GM23338 (cell line): ENCODE results near the gene KLK2. TPM values are rescaled to one million over a fixed set of nuclear protein-coding genes. Genes with fewer than 3 reads are reported as not detected.

Experiments
- ATAC-seq: fragments of 200-7000 bp; cut with Tn5 transposase; 3 replicates; pipeline ENCODE4 v1.9.1; 2020
- DNase-seq: peaks from one replicate; pipeline ENCODE4 v3.0.0-alpha.2; 2015; ENCODE audit warnings: low spot score
- H2AFZ ChIP-seq: fragments of 200-600 bp; sonication (generic); 2 replicates; pipeline ENCODE4 v1.8.0; 2016; ENCODE audit warnings: antibody characterized with exemption, mild to moderate bottlenecking, moderate library complexity
- H3F3A ChIP-seq: fragments of 200-600 bp; sonication (generic); replicated peaks from 2 replicates; pipeline ENCODE4 v1.8.0; 2017; ENCODE audit warnings: antibody characterized with exemption, mixed run types, low read depth
- H3K27ac ChIP-seq: fragments of 200-600 bp; sonication (generic); 2 replicates; pipeline ENCODE4 v1.6.1; 2016; ENCODE audit warnings: low read depth
- H3K27me3 ChIP-seq: fragments of 200-600 bp; sonication (generic); 2 replicates; pipeline ENCODE4 v1.8.0; 2016; ENCODE audit warnings: mild to moderate bottlenecking, mixed run types, moderate library complexity; ENCODE audit not compliant: insufficient read depth
- H3K36me3 ChIP-seq: fragments of 200-600 bp; sonication (generic); 2 replicates; pipeline ENCODE4 v1.8.0; 2016; ENCODE audit warnings: mild to moderate bottlenecking; ENCODE audit not compliant: insufficient read depth
- H3K4me1 ChIP-seq: fragments of 200-600 bp; sonication (generic); 2 replicates; pipeline ENCODE4 v1.8.0; 2016; ENCODE audit warnings: mild to moderate bottlenecking, moderate library complexity; ENCODE audit not compliant: insufficient read depth
- H3K4me2 ChIP-seq: fragments of 200-600 bp; sonication (generic); 2 replicates; pipeline ENCODE4 v1.7.1; 2017; ENCODE audit warnings: mixed run types
- H3K4me3 ChIP-seq: fragments of 200-600 bp; sonication (generic); 2 replicates; pipeline ENCODE4 v1.6.1; 2016; ENCODE audit warnings: mixed run types
- H3K79me2 ChIP-seq: fragments of 200-600 bp; sonication (generic); replicated peaks from 2 replicates; pipeline ENCODE4 v1.8.0; 2017; ENCODE audit warnings: mild to moderate bottlenecking; ENCODE audit not compliant: insufficient read depth
- H3K9me2 ChIP-seq: fragments of 200-600 bp; sonication (generic); 2 replicates; pipeline ENCODE4 v1.8.0; 2017; ENCODE audit not compliant: insufficient read depth
- H4K20me1 ChIP-seq: fragments of 200-600 bp; sonication (generic); replicated peaks from 2 replicates; pipeline ENCODE4 v1.8.0; 2017; ENCODE audit warnings: mild to moderate bottlenecking; ENCODE audit not compliant: insufficient read depth
- H3K27ac Mint-ChIP-seq: 2 replicates; pipeline ENCODE4 v1.8.0; 2020; ENCODE audit warnings: inconsistent platforms, mild to moderate bottlenecking, moderate library complexity, mixed read lengths
- H3K27me3 Mint-ChIP-seq: 3 replicates; pipeline ENCODE4 v1.8.0; 2022; ENCODE audit warnings: low read depth, mild to moderate bottlenecking, moderate library complexity, mixed read lengths, inconsistent platforms; ENCODE audit not compliant: insufficient read depth, poor library complexity
- H3K36me3 Mint-ChIP-seq: 3 replicates; pipeline ENCODE4 v1.8.0; 2021; ENCODE audit warnings: low read depth, mild to moderate bottlenecking, inconsistent platforms, moderate library complexity, mixed read lengths
- H3K4me1 Mint-ChIP-seq: 3 replicates; pipeline ENCODE4 v1.8.0; 2020; ENCODE audit warnings: mild to moderate bottlenecking, inconsistent platforms, mixed read lengths
- H3K4me3 Mint-ChIP-seq: 3 replicates; pipeline ENCODE4 v1.8.0; 2021; ENCODE audit warnings: moderate library complexity, mild to moderate bottlenecking, inconsistent platforms, mixed read lengths
- H3K9me3 Mint-ChIP-seq: 3 replicates; pipeline ENCODE4 v1.8.0; 2020; ENCODE audit warnings: moderate library complexity, mild to moderate bottlenecking, inconsistent platforms, mixed read lengths
- EZH2 ChIP-seq: fragments of 200-600 bp; sonication (generic); IDR thresholded peaks from one replicate; pipeline ENCODE4 v1.8.0; 2017; ENCODE audit warnings: antibody characterized with exemption, mild to moderate bottlenecking, low read depth; ENCODE audit not compliant: unreplicated experiment
- STAT1 ChIP-seq: IDR thresholded peaks from one replicate; pipeline ENCODE4 v1.6.1; 2016; ENCODE audit warnings: antibody characterized with exemption; ENCODE audit not compliant: unreplicated experiment
- polyA plus RNA-seq: library from polyadenylated mRNA; unstranded; fragments of >200 nt; fragmentation: Nextera tagmentation; extraction: Ambion mirVana; gene quantifications from 2 replicates; pipeline ENCODE4 v1.2.1, GENCODE V29; 2016
- total RNA-seq: library from RNA; depleted of rRNA; stranded (reverse); fragments of >200 nt; shearing (Covaris generic); gene quantifications from 2 replicates; pipeline ENCODE4 v1.2.3, GENCODE V29; 2014
- TF ChIP-seq, protein P1 (sequence below): fragments of 250-450 bp; sonication (Bioruptor Pico); IDR thresholded peaks from 2 replicates; pipeline ENCODE4 v1.5.0; 2020; ENCODE audit warnings: mild to moderate bottlenecking, moderate library complexity

KLK2 gene
- total and polyA plus RNA-seq, 2 experiments from 2014 or later, result 0.18 to 0.69 TPM

DNA sequence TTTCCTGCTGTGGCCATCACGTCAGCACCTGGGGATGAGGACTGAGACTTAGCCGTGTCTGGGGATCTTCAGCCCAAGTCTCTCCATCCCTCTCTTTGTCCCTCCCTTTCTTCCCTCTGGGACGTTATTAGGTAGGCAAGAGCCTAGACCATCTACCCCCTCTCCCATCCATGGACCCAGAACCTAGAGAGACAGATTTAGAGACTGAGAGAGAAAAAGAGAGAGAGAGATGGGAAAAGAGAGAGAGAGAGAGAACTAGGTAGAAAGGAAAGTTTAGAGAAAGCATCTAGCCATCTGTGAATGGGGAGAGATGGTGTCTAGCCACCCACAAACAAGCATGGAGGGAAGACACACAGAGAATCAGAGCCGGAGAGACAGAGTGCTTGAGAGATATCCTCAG is 37.5 kb downstream of the KLK2 start (continued):
- TF ChIP-seq, protein P1, sequence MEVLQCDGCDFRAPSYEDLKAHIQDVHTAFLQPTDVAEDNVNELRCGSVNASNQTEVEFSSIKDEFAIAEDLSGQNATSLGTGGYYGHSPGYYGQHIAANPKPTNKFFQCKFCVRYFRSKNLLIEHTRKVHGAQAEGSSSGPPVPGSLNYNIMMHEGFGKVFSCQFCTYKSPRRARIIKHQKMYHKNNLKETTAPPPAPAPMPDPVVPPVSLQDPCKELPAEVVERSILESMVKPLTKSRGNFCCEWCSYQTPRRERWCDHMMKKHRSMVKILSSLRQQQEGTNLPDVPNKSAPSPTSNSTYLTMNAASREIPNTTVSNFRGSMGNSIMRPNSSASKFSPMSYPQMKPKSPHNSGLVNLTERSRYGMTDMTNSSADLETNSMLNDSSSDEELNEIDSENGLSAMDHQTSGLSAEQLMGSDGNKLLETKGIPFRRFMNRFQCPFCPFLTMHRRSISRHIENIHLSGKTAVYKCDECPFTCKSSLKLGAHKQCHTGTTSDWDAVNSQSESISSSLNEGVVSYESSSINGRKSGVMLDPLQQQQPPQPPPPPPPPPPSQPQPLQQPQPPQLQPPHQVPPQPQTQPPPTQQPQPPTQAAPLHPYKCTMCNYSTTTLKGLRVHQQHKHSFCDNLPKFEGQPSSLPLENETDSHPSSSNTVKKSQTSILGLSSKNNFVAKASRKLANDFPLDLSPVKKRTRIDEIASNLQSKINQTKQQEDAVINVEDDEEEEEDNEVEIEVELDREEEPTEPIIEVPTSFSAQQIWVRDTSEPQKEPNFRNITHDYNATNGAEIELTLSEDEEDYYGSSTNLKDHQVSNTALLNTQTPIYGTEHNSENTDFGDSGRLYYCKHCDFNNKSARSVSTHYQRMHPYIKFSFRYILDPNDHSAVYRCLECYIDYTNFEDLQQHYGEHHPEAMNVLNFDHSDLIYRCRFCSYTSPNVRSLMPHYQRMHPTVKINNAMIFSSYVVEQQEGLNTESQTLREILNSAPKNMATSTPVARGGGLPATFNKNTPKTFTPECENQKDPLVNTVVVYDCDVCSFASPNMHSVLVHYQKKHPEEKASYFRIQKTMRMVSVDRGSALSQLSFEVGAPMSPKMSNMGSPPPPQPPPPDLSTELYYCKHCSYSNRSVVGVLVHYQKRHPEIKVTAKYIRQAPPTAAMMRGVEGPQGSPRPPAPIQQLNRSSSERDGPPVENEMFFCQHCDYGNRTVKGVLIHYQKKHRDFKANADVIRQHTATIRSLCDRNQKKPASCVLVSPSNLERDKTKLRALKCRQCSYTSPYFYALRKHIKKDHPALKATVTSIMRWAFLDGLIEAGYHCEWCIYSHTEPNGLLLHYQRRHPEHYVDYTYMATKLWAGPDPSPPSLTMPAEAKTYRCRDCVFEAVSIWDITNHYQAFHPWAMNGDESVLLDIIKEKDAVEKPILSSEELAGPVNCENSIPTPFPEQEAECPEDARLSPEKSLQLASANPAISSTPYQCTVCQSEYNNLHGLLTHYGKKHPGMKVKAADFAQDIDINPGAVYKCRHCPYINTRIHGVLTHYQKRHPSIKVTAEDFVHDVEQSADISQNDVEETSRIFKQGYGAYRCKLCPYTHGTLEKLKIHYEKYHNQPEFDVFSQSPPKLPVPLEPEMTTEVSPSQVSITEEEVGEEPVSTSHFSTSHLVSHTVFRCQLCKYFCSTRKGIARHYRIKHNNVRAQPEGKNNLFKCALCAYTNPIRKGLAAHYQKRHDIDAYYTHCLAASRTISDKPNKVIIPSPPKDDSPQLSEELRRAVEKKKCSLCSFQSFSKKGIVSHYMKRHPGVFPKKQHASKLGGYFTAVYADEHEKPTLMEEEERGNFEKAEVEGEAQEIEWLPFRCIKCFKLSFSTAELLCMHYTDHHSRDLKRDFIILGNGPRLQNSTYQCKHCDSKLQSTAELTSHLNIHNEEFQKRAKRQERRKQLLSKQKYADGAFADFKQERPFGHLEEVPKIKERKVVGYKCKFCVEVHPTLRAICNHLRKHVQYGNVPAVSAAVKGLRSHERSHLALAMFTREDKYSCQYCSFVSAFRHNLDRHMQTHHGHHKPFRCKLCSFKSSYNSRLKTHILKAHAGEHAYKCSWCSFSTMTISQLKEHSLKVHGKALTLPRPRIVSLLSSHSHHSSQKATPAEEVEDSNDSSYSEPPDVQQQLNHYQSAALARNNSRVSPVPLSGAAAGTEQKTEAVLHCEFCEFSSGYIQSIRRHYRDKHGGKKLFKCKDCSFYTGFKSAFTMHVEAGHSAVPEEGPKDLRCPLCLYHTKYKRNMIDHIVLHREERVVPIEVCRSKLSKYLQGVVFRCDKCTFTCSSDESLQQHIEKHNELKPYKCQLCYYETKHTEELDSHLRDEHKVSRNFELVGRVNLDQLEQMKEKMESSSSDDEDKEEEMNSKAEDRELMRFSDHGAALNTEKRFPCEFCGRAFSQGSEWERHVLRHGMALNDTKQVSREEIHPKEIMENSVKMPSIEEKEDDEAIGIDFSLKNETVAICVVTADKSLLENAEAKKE, result no peak

DNA sequence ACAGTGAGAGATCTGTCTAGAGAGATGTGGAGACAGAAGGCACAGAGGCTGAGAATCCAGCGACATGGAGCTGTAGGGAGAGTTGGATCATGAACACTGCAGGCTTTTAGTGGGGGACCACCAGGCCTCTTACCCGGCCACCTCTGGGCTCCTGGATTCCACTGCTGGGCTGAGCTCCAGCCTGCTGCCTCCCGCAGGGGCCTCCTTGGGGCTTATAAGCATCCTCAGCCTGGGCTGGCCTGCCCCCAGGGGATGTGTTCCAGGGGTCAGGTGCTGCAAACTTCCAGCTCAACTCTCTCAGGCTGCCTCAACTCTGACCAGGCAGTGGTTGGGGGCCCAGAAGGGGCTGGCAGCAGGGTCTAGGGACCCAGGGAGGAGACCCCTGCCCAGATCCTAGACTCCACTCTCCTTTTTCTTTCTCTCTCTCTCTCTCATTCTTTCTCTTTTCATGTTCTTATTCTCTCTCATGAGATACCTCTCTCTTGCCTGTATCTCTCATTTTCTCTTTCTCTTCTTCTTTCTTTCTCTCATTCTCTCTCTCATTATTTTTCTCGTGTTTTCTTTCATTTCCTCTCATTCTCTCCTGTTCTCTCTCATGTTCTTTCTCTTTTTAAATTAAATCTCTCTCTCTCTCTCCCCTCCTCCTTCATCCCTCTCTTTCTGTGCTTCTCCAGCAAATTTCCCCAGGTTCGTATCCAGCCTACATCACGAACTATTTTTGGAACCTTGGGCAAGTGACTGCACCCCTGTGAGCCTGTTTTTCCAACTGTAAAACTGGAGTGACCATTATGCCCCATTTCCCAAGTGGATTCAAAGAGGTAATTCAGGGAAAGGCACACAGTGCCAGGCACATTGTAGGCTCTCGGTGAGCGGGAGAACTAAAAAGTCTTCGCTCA is 38.2 kb downstream of the KLK2 start, which contains the start of gene KLK4:
Gene KLK4, minus strand, starts transcription at position 190 of the 896 bp plus-strand sequence. CDS start 657 bp downstream, outside the sequence.
- Mint-ChIP-seq H3K4me3 (peak within 1 kb of the TSS; percentile 74; the same call in 2 of the 3 replicates), H3K36me3 (no peaks in the 10 kb centered on the region; the same call in 2 of the 3 replicates), H3K27me3 (peaks cover 25% of the 10 kb centered on the region), H3K9me3 (no peaks in the 10 kb centered on the region; the same call in 1 of the 3 replicates), H3K4me1 (peaks cover 11% of the 10 kb centered on the region), H3K27ac (no peak within 1 kb of the TSS)
- Histone ChIP-seq H3K4me3 (peak within 1 kb of the TSS; percentile 80; the same call in 1 of the 2 replicates), H3K9me2 (no peaks in the 10 kb centered on the region), H3K4me1 (peaks cover 11% of the 10 kb centered on the region), H4K20me1 (no peaks in the 10 kb centered on the region), H3K27ac (no peak within 1 kb of the TSS), H3K4me2 (peak within 1 kb of the TSS; percentile 88), H3K36me3 (no peaks in the 10 kb centered on the region), H3F3A (0 out of 2 replicates have a peak, but pooled peaks cover 2% of the 10 kb centered on the region), H3K27me3 (peaks cover 57% of the 10 kb centered on the region), H3K79me2 (no peaks in the 10 kb centered on the region), H2AFZ (peak within 1 kb of the TSS; percentile 95)
- DNase-seq, result no peak
- TF ChIP-seq EZH2, result peak; percentile 50
- no peak for TF ChIP-seq STAT1
- no peak for ATAC-seq
